Gastrocnemius medialis (tissue), 4 donors: Measurements from ENCODE around the gene FTCD.

ENCODE experiments used
- CTCF ChIP-seq, 5 experiments: fragments of 450-650 bp in 3 of 5; fragments of 200-600 bp in 2 of 5; sonication (generic) in 2 of 5; IDR thresholded peaks in 4 of 5; conservative IDR thresholded peaks in 1 of 5; 1 replicate in 4 of 5; 2 replicates in 1 of 5; pipeline ENCODE4 v1.5.1; 2016 to 2019; ENCODE audit warnings: antibody characterized with exemption in 5 of 5, mild to moderate bottlenecking in 3 of 5, moderate library complexity in 3 of 5
- POLR2A ChIP-seq, 2 donors: fragments of 450-650 bp; IDR thresholded peaks; one replicate each; pipeline ENCODE4 v1.6.1; 2017; ENCODE audit warnings: antibody characterized with exemption in 2 of 2, mild to moderate bottlenecking in 2 of 2, moderate library complexity in 2 of 2

- no peak for TF ChIP-seq POLR2A (IDR thresholded peaks at IDR 0.05)
- TF ChIP-seq CTCF (IDR thresholded peaks at IDR 0.05 in 4 of 5, conservative IDR thresholded peaks at IDR 0.05 in 1 of 5) = no peak
These were observed 26.3 kb downstream of the FTCD start for GRCh38 chr21:46128933-46129571.
